OCI-LY3 (cell line): ENCODE measurements around the gene DYNLT1.
"Not testable (repeated sequence)": the region's sequence is repeated elsewhere in the genome, so short reads cannot be mapped to it uniquely, and the experiment has no call there.

Experiments used
- EZH2phosphoT487 ChIP-seq: fragments of 200-600 bp; shearing (Covaris generic); IDR thresholded peaks from 2 replicates; pipeline ENCODE4 v1.6.1; 2018; ENCODE audit warnings: antibody characterized with exemption, mixed run types, low read depth
- TF ChIP-seq, protein P1 (sequence below): fragments of 200-600, 300-600 bp; sonication (generic); IDR thresholded peaks from 2 replicates; pipeline ENCODE4 v1.5.1; 2014; ENCODE audit warnings: antibody characterized with exemption, low read length, low read depth

DNA sequence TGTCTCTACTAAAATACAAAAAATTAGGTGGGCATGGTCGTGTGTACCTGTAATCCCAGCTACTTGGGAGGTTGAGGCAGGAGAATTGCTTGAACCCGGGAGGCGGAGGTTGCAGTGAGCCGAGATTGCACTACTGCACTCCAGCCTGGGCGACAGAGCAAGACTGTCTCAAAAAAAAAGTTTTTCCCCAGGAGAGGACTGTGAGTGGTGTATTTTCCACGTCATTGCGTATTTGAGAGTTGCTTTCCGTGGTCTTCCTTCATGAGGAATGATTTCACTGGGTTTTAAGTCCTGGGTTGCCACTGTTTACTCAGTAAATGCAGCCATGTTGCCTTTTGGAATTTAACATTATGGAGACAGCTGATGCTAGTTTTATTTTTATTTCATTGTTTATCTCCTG lies 27.6 kb upstream of the DYNLT1 start:
- TF ChIP-seq, protein P1, sequence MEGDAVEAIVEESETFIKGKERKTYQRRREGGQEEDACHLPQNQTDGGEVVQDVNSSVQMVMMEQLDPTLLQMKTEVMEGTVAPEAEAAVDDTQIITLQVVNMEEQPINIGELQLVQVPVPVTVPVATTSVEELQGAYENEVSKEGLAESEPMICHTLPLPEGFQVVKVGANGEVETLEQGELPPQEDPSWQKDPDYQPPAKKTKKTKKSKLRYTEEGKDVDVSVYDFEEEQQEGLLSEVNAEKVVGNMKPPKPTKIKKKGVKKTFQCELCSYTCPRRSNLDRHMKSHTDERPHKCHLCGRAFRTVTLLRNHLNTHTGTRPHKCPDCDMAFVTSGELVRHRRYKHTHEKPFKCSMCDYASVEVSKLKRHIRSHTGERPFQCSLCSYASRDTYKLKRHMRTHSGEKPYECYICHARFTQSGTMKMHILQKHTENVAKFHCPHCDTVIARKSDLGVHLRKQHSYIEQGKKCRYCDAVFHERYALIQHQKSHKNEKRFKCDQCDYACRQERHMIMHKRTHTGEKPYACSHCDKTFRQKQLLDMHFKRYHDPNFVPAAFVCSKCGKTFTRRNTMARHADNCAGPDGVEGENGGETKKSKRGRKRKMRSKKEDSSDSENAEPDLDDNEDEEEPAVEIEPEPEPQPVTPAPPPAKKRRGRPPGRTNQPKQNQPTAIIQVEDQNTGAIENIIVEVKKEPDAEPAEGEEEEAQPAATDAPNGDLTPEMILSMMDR, result not testable (repeated sequence)
- TF ChIP-seq EZH2phosphoT487, result not testable (repeated sequence)
